Stimulated activated CD4-positive, alpha-beta T cell treated with anti-CD3 and anti-CD28 coated beads, TNF-alpha, amount 100 ng/mL, for 24 hours (primary cell): Measurements from ENCODE around the gene TNS2.
"Not testable (repeated sequence)": the region's sequence is repeated elsewhere in the genome, so short reads cannot be mapped to it uniquely, and the experiment has no call there.

Source experiments
- DNase-seq, 3 experiments: peaks; one replicate each; pipeline ENCODE4 v3.0.0-alpha.2; 2020; ENCODE audit warnings: low read depth in 3 of 3

TNS2 gene

GRCh38 chr12:53095596-53095895, 45.7 kb downstream of the TNS2 start:
- DNase-seq: not testable (repeated sequence)

- no peak for DNase-seq
These were observed 46.4 kb downstream of the TNS2 start for GRCh38 chr12:53096089-53096741.

- no peak for DNase-seq
These were observed 46.9 kb downstream of the TNS2 start for GRCh38 chr12:53096759-53097158.

GRCh38 chr12:53097207-53097563, 47.3 kb downstream of the TNS2 start:
- no peak for DNase-seq

- peak in 1 of 3 experiments; percentile 67 for DNase-seq
These were observed 47.9 kb downstream of the TNS2 start, which contains the start of gene IGFBP6 for GRCh38 chr12:53097564-53098353. TSS of gene IGFBP6 (plus strand) at chr12:53097667. CDS start at chr12:53097718, 51 bp downstream.

- peak in 1 of 3 experiments; percentile 22 for DNase-seq
These were observed 48.6 kb downstream of the TNS2 start for GRCh38 chr12:53098354-53098981.

GRCh38 chr12:53099071-53099882, 49.4 kb downstream of the TNS2 start:
- DNase-seq: peak; percentile 75 to 90 (median 81)

- DNase-seq: no peak
These were observed 50.7 kb downstream of the TNS2 start for GRCh38 chr12:53100466-53101151.

- DNase-seq: no peak
These were observed 51.4 kb downstream of the TNS2 start for GRCh38 chr12:53101266-53101665.

GRCh38 chr12:53101931-53102781, 52.3 kb downstream of the TNS2 start:
- DNase-seq: no peak

GRCh38 chr12:53102883-53103807, 53.3 kb downstream of the TNS2 start, which contains the start of gene SOAT2:
TSS of gene SOAT2 (plus strand) at chr12:53103486. CDS start at chr12:53103578, 92 bp downstream.
- peak in 1 of 3 experiments; percentile 35 for DNase-seq

GRCh38 chr12:53103860-53104305, 54.0 kb downstream of the TNS2 start:
- DNase-seq: no peak

- no peak for DNase-seq
These were observed 55.4 kb downstream of the TNS2 start for GRCh38 chr12:53105256-53105655.

GRCh38 chr12:53105712-53106439, 56.0 kb downstream of the TNS2 start:
- no peak for DNase-seq

- DNase-seq: no peak
These were observed 57.3 kb downstream of the TNS2 start for GRCh38 chr12:53107122-53107521.

- DNase-seq: not testable (repeated sequence)
These were observed 62.6 kb downstream of the TNS2 start for GRCh38 chr12:53112431-53112830.

- DNase-seq: no peak
These were observed 63.4 kb downstream of the TNS2 start for GRCh38 chr12:53113136-53113705.

- DNase-seq: no peak
These were observed 64.1 kb downstream of the TNS2 start for GRCh38 chr12:53113951-53114350.
